ENCODE results near the gene BARX1.
"Not testable (repeated sequence)": the region's sequence is repeated elsewhere in the genome, so short reads cannot be mapped to it uniquely, and the experiment has no call there.

BARX1 gene

GRCh38 chr9:93950619-93951601 lies 4.2 kb downstream of the BARX1 start:
- DNase-seq: no peak

GRCh38 chr9:93949694-93950449 lies 5.3 kb downstream of the BARX1 start:
- DNase-seq: no peak

GRCh38 chr9:93949073-93949693 lies 6.0 kb downstream of the BARX1 start:
- no peak for DNase-seq

- DNase-seq: no peak
Measured at GRCh38 chr9:93948441-93949072, 6.6 kb downstream of the BARX1 start.

GRCh38 chr9:93947409-93948070 lies 7.6 kb downstream of the BARX1 start:
- no peak for DNase-seq

GRCh38 chr9:93946338-93946712 lies 8.8 kb downstream of the BARX1 start:
- DNase-seq: no peak

- DNase-seq: no peak
Measured at GRCh38 chr9:93945400-93946337, 9.5 kb downstream of the BARX1 start.

GRCh38 chr9:93944011-93944410 lies 11.1 kb downstream of the BARX1 start:
- DNase-seq: no peak

- no peak for DNase-seq
Measured at GRCh38 chr9:93942161-93942560, 13.0 kb downstream of the BARX1 start.

- no peak for DNase-seq
Measured at GRCh38 chr9:93941493-93941892, 13.7 kb downstream of the BARX1 start.

- no peak for DNase-seq
Measured at GRCh38 chr9:93940951-93941350, 14.2 kb downstream of the BARX1 start.

GRCh38 chr9:93939589-93939988 lies 15.6 kb downstream of the BARX1 start:
- not testable (repeated sequence) for DNase-seq

- DNase-seq: no peak
Measured at GRCh38 chr9:93937193-93937592, 18.0 kb downstream of the BARX1 start.

- DNase-seq: no peak
Measured at GRCh38 chr9:93931905-93932304, 23.2 kb downstream of the BARX1 start.

- DNase-seq: no peak
Measured at GRCh38 chr9:93930070-93930469, 25.1 kb downstream of the BARX1 start.

GRCh38 chr9:93929231-93929630 lies 25.9 kb downstream of the BARX1 start:
- DNase-seq: no peak

GRCh38 chr9:93922535-93922934 lies 32.6 kb downstream of the BARX1 start:
- DNase-seq: no peak

- no peak for DNase-seq
Measured at GRCh38 chr9:93920131-93920800, 34.9 kb downstream of the BARX1 start.

- DNase-seq: no peak
Measured at GRCh38 chr9:93918061-93918460, 37.1 kb downstream of the BARX1 start.

GRCh38 chr9:93917121-93917853 lies 37.9 kb downstream of the BARX1 start:
- no peak for DNase-seq
